Measurements from ENCODE around the gene RAP1GAP2. TPM values are rescaled to one million over a fixed set of nuclear protein-coding genes. Genes with fewer than 3 reads are reported as not detected.

RAP1GAP2 gene
- total RNA-seq, 4 donors from 2014 or later, result 30.6 to 60.2 (median 41.9) TPM

- TF ChIP-seq POLR2A (IDR thresholded peaks at IDR 0.05) (no peak), CTCF (IDR thresholded peaks at IDR 0.05) (peak; percentile 64 to 84 (median 76))
- no peaks in the 10 kb centered on the region for H3K27me3 ChIP-seq
- peaks cover 0 to 25% (median 0%) of the 10 kb centered on the region in 3 donors for H3K36me3 ChIP-seq
- no peaks in the 10 kb centered on the region for H3K4me1 ChIP-seq
- no peaks in the 10 kb centered on the region for H3K9me3 ChIP-seq
- DNase-seq, result peak; percentile 67 to 85 (median 69)
- no peak overlapping the region for H3K27ac ChIP-seq
- no peak overlapping the region for H3K4me3 ChIP-seq
These were observed 216.8 kb downstream of the RAP1GAP2 start for GRCh38 chr17:3012926-3013581.

- no peak for TF ChIP-seq CTCF (IDR thresholded peaks at IDR 0.05)
- TF ChIP-seq POLR2A (IDR thresholded peaks at IDR 0.05), result no peak
- Histone ChIP-seq H3K27ac (no peak overlapping the region), H3K9me3 (no peaks in the 10 kb centered on the region), H3K27me3 (no peaks in the 10 kb centered on the region), H3K36me3 (peaks cover 0 to 27% (median 0%) of the 10 kb centered on the region in 3 donors), H3K4me1 (no peaks in the 10 kb centered on the region), H3K4me3 (no peak overlapping the region)
- DNase-seq, result no peak
These were observed 219.7 kb downstream of the RAP1GAP2 start for GRCh38 chr17:3015890-3016289.

- H3K4me3 ChIP-seq, result no peak overlapping the region
These were observed 221.7 kb downstream of the RAP1GAP2 start for GRCh38 chr17:3017936-3018335.

GRCh38 chr17:3019761-3020160 lies 223.5 kb downstream of the RAP1GAP2 start:
- H3K27me3 ChIP-seq, result no peaks in the 10 kb centered on the region
- H3K36me3 ChIP-seq, result peaks cover 0 to 43% (median 0%) of the 10 kb centered on the region in 3 donors
- no peak for TF ChIP-seq CTCF (IDR thresholded peaks at IDR 0.05)
- no peak for TF ChIP-seq POLR2A (IDR thresholded peaks at IDR 0.05)
- no peak overlapping the region for H3K27ac ChIP-seq
- peaks cover 0 to 4% (median 0%) of the 10 kb centered on the region in 4 donors for H3K9me3 ChIP-seq
- DNase-seq, result peak in 1 of 3 donors; percentile 26
- H3K4me1 ChIP-seq, result no peaks in the 10 kb centered on the region
- H3K4me3 ChIP-seq, result no peak overlapping the region

More at GRCh38 chr17:3017936-3018335, 221.7 kb downstream of the RAP1GAP2 start:
- H3K27ac ChIP-seq, result no peak overlapping the region
- H3K36me3 ChIP-seq, result peaks cover 0 to 36% (median 0%) of the 10 kb centered on the region in 3 donors
- no peaks in the 10 kb centered on the region for H3K9me3 ChIP-seq
- no peaks in the 10 kb centered on the region for H3K4me1 ChIP-seq
- H3K27me3 ChIP-seq, result no peaks in the 10 kb centered on the region
- no peak for TF ChIP-seq CTCF (IDR thresholded peaks at IDR 0.05)
- TF ChIP-seq POLR2A (IDR thresholded peaks at IDR 0.05), result no peak
- peak in 1 of 3 donors; percentile 30 for DNase-seq

GRCh38 chr17:3020381-3020780 lies 224.1 kb downstream of the RAP1GAP2 start:
- peak in 1 of 3 donors; percentile 25 for DNase-seq
- Histone ChIP-seq H3K4me1 (no peaks in the 10 kb centered on the region), H3K4me3 (no peak overlapping the region), H3K27ac (no peak overlapping the region), H3K9me3 (peaks cover 0 to 4% (median 0%) of the 10 kb centered on the region in 4 donors), H3K36me3 (peaks cover 0 to 43% (median 0%) of the 10 kb centered on the region in 3 donors), H3K27me3 (no peaks in the 10 kb centered on the region)
- TF ChIP-seq CTCF (IDR thresholded peaks at IDR 0.05), result no peak
- no peak for TF ChIP-seq POLR2A (IDR thresholded peaks at IDR 0.05)

Measured in Peyer's patch (tissue), 4 donors.